Lower leg skin (tissue), 4 donors: ENCODE results near the gene LELP1. TPM values are rescaled to one million over a fixed set of nuclear protein-coding genes. Genes with fewer than 3 reads are reported as not detected.
"Not testable (repeated sequence)": the region's sequence is repeated elsewhere in the genome, so short reads cannot be mapped to it uniquely, and the experiment has no call there.

ENCODE experiments used
- DNase-seq, 2 donors: peaks; one replicate each; pipeline ENCODE4 v3.0.0-alpha.2; 2019; ENCODE audit warnings: low spot score in 2 of 2
- H3K4me3 ChIP-seq: fragments of 200-600 bp; sonication (generic); 2 replicates; pipeline ENCODE4 v1.5.1; 2017; ENCODE audit warnings: mild to moderate bottlenecking, low read depth; ENCODE audit not compliant: poor library complexity, severe bottlenecking
- POLR2A ChIP-seq, 2 donors: fragments of 450-650 bp; IDR thresholded peaks; one replicate each; pipeline ENCODE4 v1.6.1; 2016 to 2017; ENCODE audit warnings: antibody characterized with exemption in 2 of 2, mild to moderate bottlenecking in 1 of 2, moderate library complexity in 1 of 2
- WGBS, 2 donors: methylation state at CpG; one replicate each; pipeline ENCODE4 v1.1.5; 2018; 5-methylcytosine and 5-hydroxymethylcytosine counted together
- intact Hi-C: fragments of 100-400 bp; cut with DNase I; formaldehyde crosslinking; loops from one replicate; pipeline ENCODE4 v1.15.0; 2023; ENCODE audit warnings: low total_unique reads
- total RNA-seq, 4 donors: library from RNA; depleted of rRNA; stranded (reverse); fragments of >200 nt; gene quantifications; one replicate each; pipeline ENCODE4 v1.1.0, GENCODE V29; 2016
- TF ChIP-seq, protein P1 (sequence below), 3 donors: fragments of 450-650 bp; IDR thresholded peaks; one replicate each; pipeline ENCODE4 v1.5.1; 2016; ENCODE audit warnings: antibody characterized with exemption in 3 of 3, mild to moderate bottlenecking in 3 of 3, moderate library complexity in 2 of 3

The LELP1 gene
- total RNA-seq, 4 donors from 2014 or later, result not detected

DNA sequence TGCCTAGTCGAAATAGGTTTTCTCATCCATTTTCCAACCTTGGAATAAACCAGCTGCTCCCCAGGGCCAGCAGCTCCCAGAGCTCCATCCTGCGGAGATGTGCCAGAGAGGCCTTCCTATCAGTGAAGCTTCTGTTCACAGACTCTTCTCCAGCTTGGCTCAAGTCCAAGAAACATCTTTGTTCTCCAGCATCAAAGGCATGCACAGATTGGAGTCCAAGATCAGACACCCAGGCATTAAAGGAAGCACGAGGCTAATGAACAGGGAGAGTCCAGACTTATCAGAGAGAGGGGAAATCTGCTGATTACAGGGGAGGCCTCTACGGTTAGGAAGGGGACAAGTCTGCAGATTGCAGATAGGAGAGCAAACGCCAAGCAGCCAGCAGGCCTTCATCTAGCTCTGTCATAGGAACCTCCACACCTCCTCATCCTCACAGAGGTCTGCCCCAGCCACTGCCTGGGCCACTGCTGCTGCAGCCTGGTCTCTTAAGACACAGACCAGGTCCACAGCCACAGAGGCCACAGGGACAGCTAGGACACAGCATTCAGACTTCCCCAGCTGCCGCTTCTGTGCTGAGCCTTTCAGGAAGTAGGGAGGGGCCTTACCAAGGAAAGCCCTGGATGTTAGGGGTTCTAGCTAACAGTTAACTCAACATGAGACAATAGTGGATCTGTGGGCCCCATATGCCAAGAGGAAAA lies 17.5 kb downstream of the LELP1 start:
- WGBS, 2 donors, result 46 to 54% methylated on average over 6 of the region's 6 CpGs
- TF ChIP-seq, protein P1, sequence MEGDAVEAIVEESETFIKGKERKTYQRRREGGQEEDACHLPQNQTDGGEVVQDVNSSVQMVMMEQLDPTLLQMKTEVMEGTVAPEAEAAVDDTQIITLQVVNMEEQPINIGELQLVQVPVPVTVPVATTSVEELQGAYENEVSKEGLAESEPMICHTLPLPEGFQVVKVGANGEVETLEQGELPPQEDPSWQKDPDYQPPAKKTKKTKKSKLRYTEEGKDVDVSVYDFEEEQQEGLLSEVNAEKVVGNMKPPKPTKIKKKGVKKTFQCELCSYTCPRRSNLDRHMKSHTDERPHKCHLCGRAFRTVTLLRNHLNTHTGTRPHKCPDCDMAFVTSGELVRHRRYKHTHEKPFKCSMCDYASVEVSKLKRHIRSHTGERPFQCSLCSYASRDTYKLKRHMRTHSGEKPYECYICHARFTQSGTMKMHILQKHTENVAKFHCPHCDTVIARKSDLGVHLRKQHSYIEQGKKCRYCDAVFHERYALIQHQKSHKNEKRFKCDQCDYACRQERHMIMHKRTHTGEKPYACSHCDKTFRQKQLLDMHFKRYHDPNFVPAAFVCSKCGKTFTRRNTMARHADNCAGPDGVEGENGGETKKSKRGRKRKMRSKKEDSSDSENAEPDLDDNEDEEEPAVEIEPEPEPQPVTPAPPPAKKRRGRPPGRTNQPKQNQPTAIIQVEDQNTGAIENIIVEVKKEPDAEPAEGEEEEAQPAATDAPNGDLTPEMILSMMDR (IDR thresholded peaks at IDR 0.05), result no peak
- TF ChIP-seq POLR2A (IDR thresholded peaks at IDR 0.05), result no peak
- intact Hi-C loops, result no loop called here
- DNase-seq, result no peak
- H3K4me3 ChIP-seq, result no peak overlapping the region

DNA sequence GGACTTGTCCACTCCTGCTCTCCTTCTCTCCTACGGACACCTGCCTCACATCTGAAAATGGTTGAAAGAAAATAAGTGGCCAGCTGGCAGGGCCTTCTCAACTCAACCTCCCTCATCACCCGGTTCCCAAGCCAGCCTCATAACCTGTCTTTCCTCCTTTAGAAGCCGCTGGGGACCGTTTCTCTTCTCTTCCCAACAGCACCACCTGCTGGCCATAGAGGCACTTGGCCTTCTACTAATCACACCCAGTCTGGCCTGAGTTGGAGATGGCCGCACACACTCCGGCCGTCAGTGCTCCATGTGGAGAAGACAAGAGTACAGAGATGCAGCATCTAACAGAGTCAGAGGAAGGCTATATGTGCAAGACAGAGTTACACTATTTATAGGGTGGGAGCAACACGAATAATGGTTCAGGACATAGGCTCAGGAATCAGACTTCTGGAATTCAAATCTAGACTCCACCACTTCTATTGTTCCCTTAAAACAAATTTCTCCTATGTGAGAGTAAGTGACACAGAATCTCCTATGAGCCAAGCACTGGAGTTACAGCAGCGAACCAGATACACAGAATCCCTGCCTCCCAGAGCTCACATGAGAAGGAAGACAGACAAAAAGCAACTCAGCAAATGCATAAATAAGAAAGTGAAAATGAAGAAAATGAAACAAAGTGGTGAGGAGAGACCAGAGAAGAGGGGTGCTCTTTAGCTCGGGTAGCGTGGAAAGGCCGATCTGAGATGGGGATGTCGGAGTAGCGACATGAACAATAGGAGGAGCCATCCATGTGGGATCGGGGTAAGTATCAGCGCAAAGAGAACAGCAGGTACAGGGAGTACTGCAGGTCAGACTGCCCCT lies 20.0 kb downstream of the LELP1 start:
- 50 to 56% methylated on average over 16 of the region's 16 CpGs for WGBS, 2 donors
- H3K4me3 ChIP-seq, intact Hi-C loops: not testable (repeated sequence)
- peak; percentile 46 to 90 for DNase-seq

DNA sequence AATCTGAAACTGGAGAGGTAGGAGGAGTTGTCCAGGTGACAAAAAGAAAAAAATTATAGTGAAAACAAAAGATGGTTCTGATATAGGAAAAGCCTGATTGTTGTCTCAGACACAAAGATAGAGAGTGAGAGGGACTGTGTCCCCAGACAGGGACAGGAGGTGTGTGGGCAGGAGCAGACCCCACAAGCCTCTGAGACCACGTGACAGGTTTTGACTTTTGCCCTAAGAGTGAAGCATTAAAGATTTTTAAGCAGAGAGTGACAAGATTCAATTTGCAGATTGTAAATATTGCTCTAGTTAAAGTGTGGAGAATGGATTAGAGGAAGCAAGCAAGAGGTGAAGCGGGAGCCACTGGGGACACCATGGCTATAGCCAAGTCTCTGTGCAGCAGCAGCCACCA lies 24.6 kb downstream of the LELP1 start:
- no peak overlapping the region for H3K4me3 ChIP-seq
- intact Hi-C loops, result no loop called here
- TF ChIP-seq, protein P1 (IDR thresholded peaks at IDR 0.05), result no peak
- 74 to 75% methylated on average over 2 of the region's 2 CpGs for WGBS, 2 donors
- DNase-seq, result no peak

DNA sequence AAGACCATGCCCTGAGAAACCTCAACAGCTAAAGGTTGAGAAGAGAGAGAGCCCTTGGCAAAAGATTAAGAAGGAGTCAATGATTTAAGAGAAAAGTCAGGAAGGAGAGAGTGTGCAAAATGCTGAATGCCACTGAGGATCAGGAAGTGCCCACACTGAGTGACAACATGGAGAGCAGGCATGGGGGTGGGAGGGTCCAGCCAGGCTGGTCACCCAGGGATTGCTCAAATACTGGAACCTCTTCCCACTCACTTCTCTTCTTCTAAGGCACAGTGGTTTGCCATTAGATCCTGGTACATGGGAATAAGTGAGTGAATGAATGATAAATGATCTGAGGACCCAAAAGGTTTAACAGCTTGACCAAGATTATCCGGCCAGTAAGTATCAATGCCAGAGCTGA lies 25.3 kb downstream of the LELP1 start:
- no peak overlapping the region for H3K4me3 ChIP-seq
- intact Hi-C loops, result no loop called here
- no peak for DNase-seq
- TF ChIP-seq, protein P1 (IDR thresholded peaks at IDR 0.05), result no peak
- no peak for TF ChIP-seq POLR2A (IDR thresholded peaks at IDR 0.05)
- WGBS, 2 donors, result 78 to 87% methylated on average over 1 of the region's 1 CpG

DNA sequence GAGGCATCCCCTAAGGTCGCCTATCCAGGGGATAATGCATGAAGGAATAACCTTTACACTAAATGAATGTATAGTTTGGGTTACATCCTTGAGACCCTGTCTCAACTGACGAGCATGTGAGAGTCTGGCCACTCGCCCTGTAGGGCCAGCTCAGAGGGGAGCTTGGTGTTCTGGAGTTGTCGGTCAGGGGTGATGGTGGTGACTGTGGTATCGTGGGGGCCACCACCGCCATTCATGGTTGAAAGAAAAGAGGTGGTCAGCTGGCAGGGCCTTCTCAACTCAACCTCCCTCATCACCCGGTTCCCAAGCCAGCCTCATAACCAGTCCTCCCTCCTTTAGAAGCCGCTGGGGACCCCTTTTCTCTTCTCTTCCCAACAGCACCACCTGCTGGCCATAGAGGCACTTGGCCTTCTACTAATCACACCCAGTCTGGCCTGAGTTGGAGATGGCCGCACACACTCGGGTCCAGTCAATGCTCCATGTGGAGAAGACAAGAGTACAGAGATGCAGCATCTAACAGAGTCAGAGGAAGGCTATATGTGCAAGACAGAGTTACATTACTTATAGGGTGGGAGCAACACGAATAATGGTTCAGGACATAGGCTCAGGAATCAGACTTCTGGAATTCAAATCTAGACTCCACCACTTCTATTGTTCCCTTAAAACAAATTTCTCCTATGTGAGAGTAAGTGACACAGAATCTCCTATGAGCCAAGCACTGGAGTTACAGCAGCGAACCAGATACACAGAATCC lies 26.0 kb downstream of the LELP1 start:
- intact Hi-C loops, H3K4me3 ChIP-seq, DNase-seq: not testable (repeated sequence)
- WGBS, 2 donors, result 59 to 62% methylated on average over 12 of the region's 12 CpGs

DNA sequence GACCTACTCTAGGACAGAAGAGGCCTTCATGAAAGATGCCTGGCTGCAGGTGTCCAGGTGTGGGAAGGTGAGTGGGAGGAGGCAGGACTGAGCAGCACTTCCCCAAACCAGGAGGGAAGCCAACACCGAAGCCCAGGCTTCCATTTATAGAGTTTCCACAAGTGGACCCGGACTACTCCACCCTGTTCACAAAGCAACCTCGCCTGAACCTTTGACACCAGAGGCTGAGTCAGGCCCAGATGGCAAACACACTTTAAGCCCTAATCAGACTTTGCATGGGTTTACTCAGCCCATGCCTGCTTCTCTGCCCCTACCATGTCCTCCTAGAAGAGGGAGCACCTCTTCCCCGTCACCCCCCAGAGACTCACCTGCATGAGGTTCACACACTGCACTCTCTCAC lies 28.1 kb downstream of the LELP1 start:
- no peak overlapping the region for H3K4me3 ChIP-seq
- no peak for DNase-seq
- intact Hi-C loops, result no loop called here
- TF ChIP-seq, protein P1 (IDR thresholded peaks at IDR 0.05), result no peak
- no peak for TF ChIP-seq POLR2A (IDR thresholded peaks at IDR 0.05)
- 74% methylated on average over 4 of the region's 4 CpGs for WGBS, 2 donors
